DMS 273 treated with DMSO at 0.1 percent for 48 hours (cell line): Measurements from ENCODE around the gene MIA.
"Not testable (repeated sequence)": the region's sequence is repeated elsewhere in the genome, so short reads cannot be mapped to it uniquely, and the experiment has no call there.

Experiments
- DNase-seq: peaks from one replicate; lab custom pipeline; 2025; lab: John Stamatoyannopoulos, UW

The MIA gene

DNA sequence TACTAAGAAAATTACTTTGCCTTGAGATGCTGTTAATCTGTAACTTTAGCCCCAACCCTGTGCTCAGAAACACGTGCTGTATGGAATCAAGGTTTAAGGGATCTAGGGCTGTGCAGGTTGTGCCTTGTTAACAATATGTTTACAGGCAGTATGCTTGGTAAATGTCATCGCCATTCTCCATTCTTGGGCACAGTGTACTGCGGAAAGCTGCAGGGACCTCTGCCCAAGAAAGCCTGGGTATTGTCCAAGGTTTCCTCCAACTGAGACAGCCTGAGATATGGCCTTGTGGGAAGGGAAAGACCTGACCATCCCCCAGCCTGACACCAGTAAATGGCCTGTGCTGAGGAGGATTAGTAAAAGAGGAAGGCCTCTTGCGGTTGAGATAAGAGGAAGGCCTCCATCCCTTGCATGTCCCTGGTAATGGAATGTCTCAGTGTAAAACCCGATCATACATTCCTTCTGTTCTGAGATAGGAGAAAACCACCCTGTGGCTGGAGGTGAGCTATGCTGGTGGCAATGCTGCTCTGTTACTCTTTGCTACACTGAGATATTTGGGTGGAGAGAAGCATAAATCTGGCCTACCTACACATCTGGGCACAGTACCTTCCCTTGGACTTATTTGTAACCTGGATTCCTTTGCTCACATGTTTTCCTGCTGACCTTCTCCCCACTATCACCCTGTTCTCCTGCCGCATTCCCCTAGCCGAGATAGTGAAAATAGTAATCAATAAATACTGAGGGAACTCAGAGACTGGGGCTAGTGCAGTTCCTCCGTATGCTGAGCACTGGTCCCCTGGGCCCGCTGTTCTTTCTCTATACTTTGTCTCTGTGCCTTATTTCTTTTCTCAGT is 47.6 kb downstream of the MIA start:
- not testable (repeated sequence) for DNase-seq

DNA sequence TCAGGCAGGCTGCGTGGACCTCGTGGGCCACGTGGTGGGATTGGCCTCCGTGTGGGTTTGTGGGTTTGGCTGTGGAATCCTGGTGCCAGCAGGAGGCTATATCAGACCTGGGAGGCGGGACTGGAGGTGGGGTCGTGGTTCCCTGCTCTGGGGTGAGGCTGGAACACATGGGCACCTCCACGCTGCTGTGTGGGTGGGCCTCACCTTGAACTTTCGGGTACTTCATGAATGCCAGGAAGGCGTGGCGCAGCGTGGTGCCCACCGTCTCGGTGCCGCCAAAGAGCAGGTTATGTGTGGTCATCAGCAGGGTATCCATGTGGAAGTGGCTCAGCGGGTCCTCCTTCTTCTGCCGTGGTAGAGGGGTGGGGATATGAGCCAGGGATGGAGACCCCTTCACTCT is 49.6 kb downstream of the MIA start:
- not testable (repeated sequence) for DNase-seq

DNA sequence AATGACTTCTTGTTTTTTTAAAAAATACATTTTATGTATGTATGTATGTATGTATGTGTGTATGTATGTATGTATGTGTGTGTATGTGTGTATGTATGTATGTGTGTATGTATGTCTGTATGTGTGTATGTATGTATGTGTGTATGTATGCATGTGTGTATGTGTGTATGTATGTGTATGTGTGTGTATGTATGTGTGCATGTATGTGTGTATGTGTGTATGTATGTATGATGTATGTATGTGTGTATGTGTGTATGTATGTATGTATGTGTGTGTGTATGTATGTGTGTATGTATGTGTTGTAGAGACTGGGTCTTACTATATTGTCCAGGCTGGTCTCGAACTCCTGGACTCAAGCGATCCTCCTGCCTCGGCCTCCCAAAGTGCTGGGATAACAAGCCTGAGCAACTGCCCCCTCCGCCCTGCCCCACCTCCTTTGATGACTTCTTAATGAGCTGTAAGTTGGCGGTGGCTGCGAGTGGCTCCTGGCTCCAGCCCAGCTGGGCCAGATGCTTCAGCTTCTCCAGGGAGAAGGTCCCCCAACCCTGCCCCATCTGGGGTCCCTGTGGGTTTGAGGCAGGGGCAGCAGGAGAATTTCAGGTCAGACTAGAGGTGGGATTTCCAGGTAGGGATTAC is 50.3 kb downstream of the MIA start:
- not testable (repeated sequence) for DNase-seq

DNA sequence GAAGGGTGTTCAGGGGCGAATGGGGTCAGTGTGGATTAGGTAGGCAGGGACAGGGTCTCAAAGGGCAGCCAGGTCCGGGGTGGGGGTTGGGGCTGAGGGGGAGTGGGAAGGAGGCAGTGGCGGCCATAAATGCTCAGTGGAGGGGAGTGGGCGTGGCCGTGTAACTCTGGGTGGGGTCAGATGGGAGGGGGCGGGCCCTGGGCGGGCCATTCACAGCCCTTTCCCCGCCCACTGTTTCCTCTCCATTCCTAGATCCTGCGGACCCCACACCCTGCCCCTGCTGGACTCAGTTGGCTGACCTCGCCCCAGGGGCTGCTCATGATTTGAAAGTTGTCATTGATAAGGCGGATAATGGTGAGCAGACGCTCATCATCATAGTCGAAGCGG is 51.0 kb downstream of the MIA start:
- not testable (repeated sequence) for DNase-seq

GRCh38 chr19:40826699-40827385 is 51.5 kb downstream of the MIA start:
- not testable (repeated sequence) for DNase-seq
